ENCODE data around the gene TTR.

The TTR gene

DNA sequence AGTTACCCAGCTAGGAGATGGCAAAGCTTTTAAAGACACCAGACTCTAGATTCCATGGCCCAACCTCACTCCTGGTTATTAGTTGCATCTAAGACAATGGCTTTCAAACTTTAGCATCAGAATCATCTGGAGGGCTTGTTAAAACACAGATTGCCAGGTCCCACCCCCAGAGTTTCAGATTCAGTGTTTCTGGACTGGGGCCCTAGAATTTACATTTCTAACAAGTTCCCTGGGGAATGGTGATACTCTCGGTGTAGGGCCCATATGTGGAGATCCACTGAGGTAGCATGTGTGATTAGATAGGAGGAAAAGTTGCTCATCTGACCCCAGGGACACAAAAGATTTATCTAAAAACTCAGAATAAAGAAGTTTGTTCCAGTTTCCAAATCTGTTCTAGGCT, 14.5 kb upstream of the TTR start:
- no peak overlapping the region for H3K27ac ChIP-seq (ENCODE audit: low read depth in 2 of 2, low read length in 2 of 2)
- no peaks in the 10 kb centered on the region for H3K36me3 ChIP-seq (ENCODE audit: control insufficient read depth in 2 of 2, insufficient read depth in 2 of 2, low read length in 2 of 2)
- H3K9ac ChIP-seq (ENCODE audit: low read depth in 1 of 2, low read length in 2 of 2): no peak overlapping the region
- H3K9me3 ChIP-seq (ENCODE audit: control insufficient read depth in 2 of 2, low read length in 2 of 2): no peaks in the 10 kb centered on the region
- H3K27me3 ChIP-seq (ENCODE audit: control insufficient read depth in 2 of 2, insufficient read depth in 2 of 2, low read length in 2 of 2): no peaks in the 10 kb centered on the region
- no peak overlapping the region for H3K4me3 ChIP-seq (ENCODE audit: low read length in 2 of 2)
- no peaks in the 10 kb centered on the region for H3K4me1 ChIP-seq (ENCODE audit: control insufficient read depth in 2 of 2, insufficient read depth in 2 of 2, low read length in 2 of 2)

GRCh38 chr18:31578126-31578525, 13.6 kb upstream of the TTR start:
- Histone ChIP-seq H3K4me3 (ENCODE audit: low read length in 2 of 2) (no peak overlapping the region), H3K9ac (ENCODE audit: low read depth in 1 of 2, low read length in 2 of 2) (no peak overlapping the region), H3K27me3 (ENCODE audit: control insufficient read depth in 2 of 2, insufficient read depth in 2 of 2, low read length in 2 of 2) (no peaks in the 10 kb centered on the region), H3K9me3 (ENCODE audit: control insufficient read depth in 2 of 2, low read length in 2 of 2) (no peaks in the 10 kb centered on the region), H3K27ac (ENCODE audit: low read depth in 2 of 2, low read length in 2 of 2) (no peak overlapping the region), H3K4me1 (ENCODE audit: control insufficient read depth in 2 of 2, insufficient read depth in 2 of 2, low read length in 2 of 2) (no peaks in the 10 kb centered on the region), H3K36me3 (ENCODE audit: control insufficient read depth in 2 of 2, insufficient read depth in 2 of 2, low read length in 2 of 2) (no peaks in the 10 kb centered on the region)

DNA sequence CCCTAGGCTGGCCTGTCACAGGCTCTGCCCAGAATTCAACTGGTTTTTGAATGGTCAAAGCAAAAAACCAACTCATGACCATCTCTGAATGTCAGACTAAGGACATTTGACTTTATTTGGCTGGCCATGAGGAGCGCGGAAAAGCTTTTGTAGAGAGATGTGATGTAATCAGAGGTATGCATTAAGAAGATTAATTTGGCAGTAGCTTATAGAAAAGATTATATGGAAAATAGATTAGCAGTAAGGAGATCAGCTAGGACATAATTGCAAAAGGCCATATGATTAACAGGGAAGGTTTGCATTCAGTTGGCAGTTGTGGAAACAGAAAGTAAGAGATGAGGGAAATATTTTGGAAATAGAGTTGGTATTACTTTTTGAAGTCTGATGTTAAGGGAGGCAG, 12.3 kb upstream of the TTR start:
- Histone ChIP-seq H3K9ac (ENCODE audit: low read depth in 1 of 2, low read length in 2 of 2) (no peak overlapping the region), H3K27me3 (ENCODE audit: control insufficient read depth in 2 of 2, insufficient read depth in 2 of 2, low read length in 2 of 2) (no peaks in the 10 kb centered on the region), H3K4me1 (ENCODE audit: control insufficient read depth in 2 of 2, insufficient read depth in 2 of 2, low read length in 2 of 2) (no peaks in the 10 kb centered on the region), H3K9me3 (ENCODE audit: control insufficient read depth in 2 of 2, low read length in 2 of 2) (no peaks in the 10 kb centered on the region), H3K27ac (ENCODE audit: low read depth in 2 of 2, low read length in 2 of 2) (no peak overlapping the region), H3K36me3 (ENCODE audit: control insufficient read depth in 2 of 2, insufficient read depth in 2 of 2, low read length in 2 of 2) (no peaks in the 10 kb centered on the region), H3K4me3 (ENCODE audit: low read length in 2 of 2) (no peak overlapping the region)

- H3K4me1 ChIP-seq (ENCODE audit: control insufficient read depth in 2 of 2, insufficient read depth in 2 of 2, low read length in 2 of 2): no peaks in the 10 kb centered on the region
- no peak overlapping the region for H3K4me3 ChIP-seq (ENCODE audit: low read length in 2 of 2)
- no peak overlapping the region for H3K27ac ChIP-seq (ENCODE audit: low read depth in 2 of 2, low read length in 2 of 2)
- no peaks in the 10 kb centered on the region for H3K27me3 ChIP-seq (ENCODE audit: control insufficient read depth in 2 of 2, insufficient read depth in 2 of 2, low read length in 2 of 2)
- H3K36me3 ChIP-seq (ENCODE audit: control insufficient read depth in 2 of 2, insufficient read depth in 2 of 2, low read length in 2 of 2): no peaks in the 10 kb centered on the region
- no peak overlapping the region for H3K9ac ChIP-seq (ENCODE audit: low read depth in 1 of 2, low read length in 2 of 2)
- H3K9me3 ChIP-seq (ENCODE audit: control insufficient read depth in 2 of 2, low read length in 2 of 2): no peaks in the 10 kb centered on the region
Observed at GRCh38 chr18:31581498-31582197, 10.0 kb upstream of the TTR start.

DNA sequence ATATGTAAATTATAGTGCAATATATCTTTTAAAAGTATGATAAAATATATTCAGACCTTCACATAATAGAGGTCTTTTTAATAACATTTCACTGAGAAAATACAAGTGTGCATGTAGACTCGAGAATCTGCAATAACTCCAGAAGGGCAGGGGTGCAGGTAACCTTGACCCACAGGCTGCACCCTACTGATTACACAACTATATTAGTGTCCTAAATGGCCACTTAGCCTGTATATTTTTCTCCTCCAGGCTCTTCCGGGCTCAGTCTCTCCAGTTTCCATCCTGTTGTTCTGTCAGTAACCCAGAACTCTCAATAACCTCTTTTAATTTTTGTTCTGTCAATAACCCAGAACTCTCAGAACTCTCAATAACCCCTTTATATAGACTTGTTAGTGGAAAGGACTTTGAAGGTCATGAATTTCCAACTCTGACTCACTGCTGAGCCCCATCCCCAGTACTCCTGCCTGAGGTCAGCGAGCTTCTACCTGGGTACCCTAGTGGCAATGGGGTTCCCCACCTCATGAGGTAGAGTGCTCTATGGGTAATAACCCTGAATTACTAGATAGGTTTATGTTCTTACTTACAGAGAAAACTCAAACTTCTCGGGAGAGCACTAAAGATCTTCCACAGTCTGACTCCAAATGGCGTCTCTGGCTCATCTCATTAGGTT, 8.4 kb upstream of the TTR start:
- no peak overlapping the region for H3K27ac ChIP-seq (ENCODE audit: low read depth in 2 of 2, low read length in 2 of 2)
- no peaks in the 10 kb centered on the region for H3K9me3 ChIP-seq (ENCODE audit: control insufficient read depth in 2 of 2, low read length in 2 of 2)
- no peaks in the 10 kb centered on the region for H3K4me1 ChIP-seq (ENCODE audit: control insufficient read depth in 2 of 2, insufficient read depth in 2 of 2, low read length in 2 of 2)
- H3K9ac ChIP-seq (ENCODE audit: low read depth in 1 of 2, low read length in 2 of 2): no peak overlapping the region
- no peak overlapping the region for H3K4me3 ChIP-seq (ENCODE audit: low read length in 2 of 2)
- H3K27me3 ChIP-seq (ENCODE audit: control insufficient read depth in 2 of 2, insufficient read depth in 2 of 2, low read length in 2 of 2): no peaks in the 10 kb centered on the region
- no peaks in the 10 kb centered on the region for H3K36me3 ChIP-seq (ENCODE audit: control insufficient read depth in 2 of 2, insufficient read depth in 2 of 2, low read length in 2 of 2)

DNA sequence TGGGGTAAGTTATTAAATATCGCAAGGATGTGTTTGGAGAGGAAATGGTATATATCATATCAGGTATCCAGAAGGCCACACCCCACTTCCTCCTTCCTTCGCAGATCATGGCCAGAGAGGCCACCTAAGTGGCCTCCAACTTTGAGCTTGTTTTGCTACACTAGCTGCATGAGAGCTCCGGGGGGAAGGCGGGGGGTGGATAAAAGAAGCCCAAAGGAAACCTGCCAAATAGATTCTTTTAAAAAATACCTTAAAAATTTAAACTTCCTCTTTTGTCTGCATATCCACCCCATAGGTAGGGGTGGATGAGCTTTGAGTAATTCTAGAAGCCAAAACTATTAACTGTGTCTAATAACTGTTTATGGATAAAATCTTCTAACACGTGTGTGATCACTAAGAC, 5.7 kb upstream of the TTR start:
- Histone ChIP-seq H3K36me3 (ENCODE audit: control insufficient read depth in 2 of 2, insufficient read depth in 2 of 2, low read length in 2 of 2) (no peaks in the 10 kb centered on the region), H3K4me3 (ENCODE audit: low read length in 2 of 2) (no peak overlapping the region), H3K9me3 (ENCODE audit: control insufficient read depth in 2 of 2, low read length in 2 of 2) (no peaks in the 10 kb centered on the region), H3K27ac (ENCODE audit: low read depth in 2 of 2, low read length in 2 of 2) (no peak overlapping the region), H3K4me1 (ENCODE audit: control insufficient read depth in 2 of 2, insufficient read depth in 2 of 2, low read length in 2 of 2) (no peaks in the 10 kb centered on the region), H3K27me3 (ENCODE audit: control insufficient read depth in 2 of 2, insufficient read depth in 2 of 2, low read length in 2 of 2) (no peaks in the 10 kb centered on the region), H3K9ac (ENCODE audit: low read depth in 1 of 2, low read length in 2 of 2) (no peak overlapping the region)

DNA sequence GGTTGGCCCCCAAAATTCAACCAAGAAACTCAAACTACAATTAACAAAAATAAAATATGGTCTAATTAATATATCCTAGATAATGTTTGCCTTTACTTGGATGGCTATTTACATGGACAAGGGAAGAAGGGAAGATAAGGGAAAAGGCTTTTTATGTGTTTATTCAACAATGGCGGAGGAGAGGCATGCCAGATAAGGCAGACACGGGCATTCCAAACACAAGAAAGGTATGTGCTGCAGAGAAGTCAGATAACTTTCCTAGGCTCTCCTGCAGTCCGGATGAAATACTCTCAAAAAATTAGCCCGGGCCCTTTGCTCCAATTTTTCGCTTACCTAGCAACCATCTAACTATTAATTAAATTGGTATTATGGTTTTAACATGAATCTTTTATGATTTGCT, 5.1 kb upstream of the TTR start:
- Histone ChIP-seq H3K27me3 (ENCODE audit: control insufficient read depth in 2 of 2, insufficient read depth in 2 of 2, low read length in 2 of 2) (no peaks in the 10 kb centered on the region), H3K36me3 (ENCODE audit: control insufficient read depth in 2 of 2, insufficient read depth in 2 of 2, low read length in 2 of 2) (no peaks in the 10 kb centered on the region), H3K27ac (ENCODE audit: low read depth in 2 of 2, low read length in 2 of 2) (no peak overlapping the region), H3K9ac (ENCODE audit: low read depth in 1 of 2, low read length in 2 of 2) (no peak overlapping the region), H3K4me1 (ENCODE audit: control insufficient read depth in 2 of 2, insufficient read depth in 2 of 2, low read length in 2 of 2) (peaks cover 0 to under 1% of the 10 kb centered on the region in 2 donors), H3K4me3 (ENCODE audit: low read length in 2 of 2) (no peak overlapping the region), H3K9me3 (ENCODE audit: control insufficient read depth in 2 of 2, low read length in 2 of 2) (no peaks in the 10 kb centered on the region)

- H3K4me1 ChIP-seq (ENCODE audit: control insufficient read depth in 2 of 2, insufficient read depth in 2 of 2, low read length in 2 of 2): peaks cover 0 to 3% of the 10 kb centered on the region in 2 donors
- no peak overlapping the region for H3K4me3 ChIP-seq (ENCODE audit: low read length in 2 of 2)
- H3K36me3 ChIP-seq (ENCODE audit: control insufficient read depth in 2 of 2, insufficient read depth in 2 of 2, low read length in 2 of 2): no peaks in the 10 kb centered on the region
- no peaks in the 10 kb centered on the region for H3K9me3 ChIP-seq (ENCODE audit: control insufficient read depth in 2 of 2, low read length in 2 of 2)
- H3K27me3 ChIP-seq (ENCODE audit: control insufficient read depth in 2 of 2, insufficient read depth in 2 of 2, low read length in 2 of 2): no peaks in the 10 kb centered on the region
- no peak overlapping the region for H3K9ac ChIP-seq (ENCODE audit: low read depth in 1 of 2, low read length in 2 of 2)
- H3K27ac ChIP-seq (ENCODE audit: low read depth in 2 of 2, low read length in 2 of 2): no peak overlapping the region
Observed at GRCh38 chr18:31587529-31587928, 4.1 kb upstream of the TTR start.

DNA sequence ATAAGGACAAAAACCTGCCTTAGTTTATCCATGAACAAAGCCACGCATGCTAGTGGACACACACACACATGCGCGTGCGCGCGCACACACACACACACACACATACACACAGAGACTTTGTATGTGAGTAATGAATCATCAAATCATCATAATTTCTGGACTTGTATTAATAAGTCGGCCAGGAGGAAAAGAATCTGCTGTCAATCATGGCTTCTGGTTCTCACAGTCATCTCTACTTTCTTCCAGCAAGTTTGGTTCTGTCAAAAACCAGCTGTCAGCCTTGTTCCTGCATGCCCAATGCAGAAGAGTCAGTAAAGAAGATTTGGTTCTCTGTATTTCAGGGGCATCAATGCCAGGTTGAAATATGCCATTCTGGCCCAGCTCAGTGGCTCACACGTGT, 1.1 kb upstream of the TTR start:
- Histone ChIP-seq H3K27me3 (ENCODE audit: control insufficient read depth in 2 of 2, insufficient read depth in 2 of 2, low read length in 2 of 2) (no peaks in the 10 kb centered on the region), H3K4me3 (ENCODE audit: low read length in 2 of 2) (no peak overlapping the region), H3K4me1 (ENCODE audit: control insufficient read depth in 2 of 2, insufficient read depth in 2 of 2, low read length in 2 of 2) (peaks cover 0 to 3% of the 10 kb centered on the region in 2 donors), H3K9ac (ENCODE audit: low read depth in 1 of 2, low read length in 2 of 2) (no peak overlapping the region), H3K36me3 (ENCODE audit: control insufficient read depth in 2 of 2, insufficient read depth in 2 of 2, low read length in 2 of 2) (no peaks in the 10 kb centered on the region), H3K9me3 (ENCODE audit: control insufficient read depth in 2 of 2, low read length in 2 of 2) (no peaks in the 10 kb centered on the region), H3K27ac (ENCODE audit: low read depth in 2 of 2, low read length in 2 of 2) (no peak overlapping the region)

DNA sequence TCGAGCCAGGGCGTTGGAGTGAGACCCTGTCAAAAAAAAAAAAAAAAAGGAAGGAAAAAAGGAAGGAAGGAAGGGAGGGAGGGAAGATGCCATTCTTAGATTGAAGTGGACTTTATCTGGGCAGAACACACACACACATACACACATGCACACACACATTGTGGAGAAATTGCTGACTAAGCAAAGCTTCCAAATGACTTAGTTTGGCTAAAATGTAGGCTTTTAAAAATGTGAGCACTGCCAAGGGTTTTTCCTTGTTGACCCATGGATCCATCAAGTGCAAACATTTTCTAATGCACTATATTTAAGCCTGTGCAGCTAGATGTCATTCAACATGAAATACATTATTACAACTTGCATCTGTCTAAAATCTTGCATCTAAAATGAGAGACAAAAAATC, 564 bp upstream of the TTR start:
- H3K9me3 ChIP-seq (ENCODE audit: control insufficient read depth in 2 of 2, low read length in 2 of 2): no peaks in the 10 kb centered on the region
- H3K36me3 ChIP-seq (ENCODE audit: control insufficient read depth in 2 of 2, insufficient read depth in 2 of 2, low read length in 2 of 2): no peaks in the 10 kb centered on the region
- H3K4me1 ChIP-seq (ENCODE audit: control insufficient read depth in 2 of 2, insufficient read depth in 2 of 2, low read length in 2 of 2): peaks cover 0 to 3% of the 10 kb centered on the region in 2 donors
- no peaks in the 10 kb centered on the region for H3K27me3 ChIP-seq (ENCODE audit: control insufficient read depth in 2 of 2, insufficient read depth in 2 of 2, low read length in 2 of 2)
- H3K4me3 ChIP-seq (ENCODE audit: low read length in 2 of 2): no peak overlapping the region
- no peak overlapping the region for H3K9ac ChIP-seq (ENCODE audit: low read depth in 1 of 2, low read length in 2 of 2)
- no peak overlapping the region for H3K27ac ChIP-seq (ENCODE audit: low read depth in 2 of 2, low read length in 2 of 2)

Data from mucosa of rectum (tissue), 2 donors.